ENCODE measurements around the gene ADSS1.

DNA sequence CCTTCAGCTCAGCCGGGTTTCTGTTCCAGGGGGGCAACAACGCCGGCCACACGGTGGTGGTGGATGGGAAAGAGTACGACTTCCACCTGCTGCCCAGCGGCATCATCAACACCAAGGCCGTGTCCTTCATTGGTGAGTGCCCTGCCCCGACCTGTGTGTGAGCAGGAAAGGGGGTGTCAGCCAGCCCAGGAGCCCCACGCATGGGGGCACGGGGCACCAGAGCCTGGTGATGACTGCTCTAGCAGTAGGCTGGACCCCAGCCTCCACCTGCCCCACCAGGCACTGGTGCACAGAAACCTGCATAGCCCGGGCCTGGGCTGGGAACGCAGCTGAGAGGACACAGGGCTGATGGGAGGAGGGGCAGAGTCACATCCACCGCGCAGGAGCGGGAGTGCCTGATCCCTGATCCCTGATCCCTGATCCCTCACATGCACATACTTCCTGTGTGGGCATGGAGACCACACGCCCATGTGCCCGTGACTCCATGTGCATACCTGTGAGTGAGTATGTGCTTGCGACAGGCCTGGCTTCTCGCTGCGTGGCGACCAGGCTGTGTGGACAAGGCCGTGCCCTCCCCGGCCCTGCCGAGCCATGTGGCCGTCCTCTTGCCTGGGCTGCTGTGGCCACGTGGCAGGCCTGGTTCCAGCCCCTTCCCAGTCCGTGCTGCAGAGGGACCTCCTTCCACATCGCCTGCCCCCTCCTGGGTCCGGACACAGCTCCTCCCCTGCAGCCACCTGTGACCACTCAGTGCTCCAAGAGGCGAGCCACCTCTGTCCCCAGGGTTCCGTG lies 11.2 kb downstream of the ADSS1 start:
- TF ChIP-seq, protein P1, sequence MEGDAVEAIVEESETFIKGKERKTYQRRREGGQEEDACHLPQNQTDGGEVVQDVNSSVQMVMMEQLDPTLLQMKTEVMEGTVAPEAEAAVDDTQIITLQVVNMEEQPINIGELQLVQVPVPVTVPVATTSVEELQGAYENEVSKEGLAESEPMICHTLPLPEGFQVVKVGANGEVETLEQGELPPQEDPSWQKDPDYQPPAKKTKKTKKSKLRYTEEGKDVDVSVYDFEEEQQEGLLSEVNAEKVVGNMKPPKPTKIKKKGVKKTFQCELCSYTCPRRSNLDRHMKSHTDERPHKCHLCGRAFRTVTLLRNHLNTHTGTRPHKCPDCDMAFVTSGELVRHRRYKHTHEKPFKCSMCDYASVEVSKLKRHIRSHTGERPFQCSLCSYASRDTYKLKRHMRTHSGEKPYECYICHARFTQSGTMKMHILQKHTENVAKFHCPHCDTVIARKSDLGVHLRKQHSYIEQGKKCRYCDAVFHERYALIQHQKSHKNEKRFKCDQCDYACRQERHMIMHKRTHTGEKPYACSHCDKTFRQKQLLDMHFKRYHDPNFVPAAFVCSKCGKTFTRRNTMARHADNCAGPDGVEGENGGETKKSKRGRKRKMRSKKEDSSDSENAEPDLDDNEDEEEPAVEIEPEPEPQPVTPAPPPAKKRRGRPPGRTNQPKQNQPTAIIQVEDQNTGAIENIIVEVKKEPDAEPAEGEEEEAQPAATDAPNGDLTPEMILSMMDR (conservative IDR thresholded peaks at IDR 0.05; ENCODE audit: low read depth, low read length): no peak
- no peak for TF ChIP-seq EZH2 (IDR thresholded peaks at IDR 0.05; ENCODE audit: borderline replicate concordance, low read depth, low read length, poor library complexity, severe bottlenecking)
